ENCODE results near the gene TEDDM1. TPM values are rescaled to one million over a fixed set of nuclear protein-coding genes. Genes with fewer than 3 reads are reported as not detected.

The TEDDM1 gene
- not detected in 2 replicates for total RNA-seq

GRCh38 chr1:182400567-182400966, at the start of gene TEDDM1:
Gene TEDDM1 (minus strand): TSS chr1:182400667. CDS start chr1:182400485, 182 bp downstream.

GRCh38 chr1:182450087-182450486, 49.6 kb upstream of the TEDDM1 start, which contains the start of gene RGSL1:
Gene RGSL1 (plus strand): TSS chr1:182450146. CDS start chr1:182450166, 20 bp downstream.

GRCh38 chr1:182391362-182392049, 9.0 kb downstream of the TEDDM1 start, which contains the start of gene GLUL:
Gene GLUL (minus strand): TSS chr1:182391790. CDS start chr1:182388737, 3,053 bp downstream.

Other genes with a start within 250 kb of the TEDDM1 start
- gene GLUL, start 8.9 kb downstream of the TEDDM1 start, total RNA-seq = 182 and 223 TPM in 2 replicates
- not detected in 2 replicates for gene RGSL1, start 49.5 kb upstream of the TEDDM1 start, total RNA-seq
- 12.9 and 13.2 TPM in 2 replicates for gene RNASEL, start 188.6 kb upstream of the TEDDM1 start, total RNA-seq
- 0.40 and 0.87 TPM in 2 replicates for gene RGS16, start 203.7 kb upstream of the TEDDM1 start, total RNA-seq